K562 (cell line): ENCODE results near the gene ZSWIM3. TPM values are rescaled to one million over a fixed set of nuclear protein-coding genes. Genes with fewer than 3 reads are reported as not detected.
A peak's percentile ranks its signal among the peaks of the same experiment; 100 is the strongest.

Source experiments
- ADNP ChIP-seq: fragments of 200-800 bp; sonication (Bioruptor generic); IDR thresholded peaks from 2 replicates; pipeline ENCODE4 v1.6.1; 2016; ENCODE audit warnings: missing genetic modification characterization, missing compliant biosample characterization
- ATF1 ChIP-seq, 2 experiments: fragments of 450-650 bp in 1 of 2; IDR thresholded peaks; 2 replicates each; pipeline ENCODE4 v1.6.1; 2016; ENCODE audit warnings: missing compliant biosample characterization in 1 of 2, missing genetic modification characterization in 1 of 2
- CBFA2T3 ChIP-seq: fragments of 450-650 bp; IDR thresholded peaks from 2 replicates; pipeline ENCODE4 v1.6.1; 2017
- DPF2 ChIP-seq: fragments of 450-650 bp; IDR thresholded peaks from 2 replicates; pipeline ENCODE4 v1.6.1; 2016
- E2F3 ChIP-seq: fragments of 250-450 bp; sonication (Bioruptor Pico); IDR thresholded peaks from 2 replicates; pipeline ENCODE4 v1.4.0; 2020; ENCODE audit warnings: mild to moderate bottlenecking
- ELF2 ChIP-seq: fragments of 250-450 bp; sonication (Bioruptor Pico); IDR thresholded peaks from 2 replicates; pipeline ENCODE4 v1.5.0; 2021; ENCODE audit warnings: mild to moderate bottlenecking
- ETS1 ChIP-seq: conservative IDR thresholded peaks from 2 replicates; pipeline ENCODE4 v1.6.1; 2011; ENCODE audit warnings: low read depth, mild to moderate bottlenecking, low read length; ENCODE audit not compliant: control insufficient read depth
- FOSL1 ChIP-seq: fragments of 200-800 bp; sonication (Bioruptor generic); conservative IDR thresholded peaks from 2 replicates; pipeline ENCODE4 v1.6.1; 2016; ENCODE audit warnings: missing genetic modification characterization, missing compliant biosample characterization
- HEY1 ChIP-seq: fragments of 250-450 bp; sonication (Bioruptor Pico); IDR thresholded peaks from 2 replicates; pipeline ENCODE4 v1.5.0; 2020; ENCODE audit warnings: mild to moderate bottlenecking, moderate library complexity, borderline replicate concordance
- LCOR ChIP-seq: sonication (generic); formaldehyde crosslinking; IDR thresholded peaks from 2 replicates; pipeline ENCODE4 v1.8.0; 2022; ENCODE audit warnings: mild to moderate bottlenecking, missing genetic modification reagents
- MEIS2 ChIP-seq: fragments of 450-650 bp; IDR thresholded peaks from 2 replicates; pipeline ENCODE4 v1.6.1; 2014; ENCODE audit warnings: mild to moderate bottlenecking; ENCODE audit not compliant: partially characterized antibody
- NFRKB ChIP-seq: fragments of 450-650 bp; IDR thresholded peaks from 2 replicates; pipeline ENCODE4 v1.6.1; 2016; ENCODE audit warnings: low read depth
- SRSF3 ChIP-seq: fragments of 200-400 bp; formaldehyde crosslinking; IDR thresholded peaks from 2 replicates; pipeline ENCODE4 v1.6.1; 2016; ENCODE audit warnings: mild to moderate bottlenecking, low read length, moderate library complexity; ENCODE audit not compliant: insufficient read depth
- TCF7L2 ChIP-seq: fragments of 150-350 bp; IDR thresholded peaks from 2 replicates; pipeline ENCODE4 v1.6.1; 2016; ENCODE audit warnings: low read depth, mild to moderate bottlenecking, low read length, moderate library complexity
- TFAM ChIP-seq: fragments of 250-450 bp; sonication (Bioruptor Pico); conservative IDR thresholded peaks from 2 replicates; pipeline ENCODE4 v1.5.0; 2021; ENCODE audit warnings: mild to moderate bottlenecking, moderate library complexity
- U2AF2 ChIP-seq: fragments of 200-400 bp; formaldehyde crosslinking; optimal IDR thresholded peaks from 2 replicates; pipeline ENCODE3; 2017; ENCODE audit warnings: low read depth, mild to moderate bottlenecking, low read length
- ZNF140 ChIP-seq: fragments of 250-450 bp; sonication (Bioruptor Pico); IDR thresholded peaks from 2 replicates; pipeline ENCODE4 v1.8.0; 2021; ENCODE audit warnings: moderate library complexity, mild to moderate bottlenecking, inconsistent platforms
- ZNF24 ChIP-seq: fragments of 450-650 bp; IDR thresholded peaks from 2 replicates; pipeline ENCODE4 v1.6.1; 2016
- ZNF282 ChIP-seq: sonication (generic); formaldehyde crosslinking; IDR thresholded peaks from 2 replicates; pipeline ENCODE4 v1.8.1; 2023; ENCODE audit warnings: missing genetic modification reagents
- ZNF444 ChIP-seq: fragments of 250-450 bp; sonication (Bioruptor Pico); IDR thresholded peaks from 2 replicates; pipeline ENCODE4 v1.4.0; 2020; ENCODE audit warnings: mild to moderate bottlenecking, moderate library complexity
- ZNF511 ChIP-seq: sonication (generic); formaldehyde crosslinking; IDR thresholded peaks from 2 replicates; pipeline ENCODE4 v1.8.0; 2022; ENCODE audit warnings: mild to moderate bottlenecking, missing genetic modification reagents
- polyA plus RNA-seq, 8 experiments: library from polyadenylated mRNA; depleted of rRNA in 4 of 8; stranded (reverse) in 5 of 8; unstranded in 3 of 8; fragments of >200 nt; fragmentation: Nextera tagmentation in 2 of 8; fragmentation: Illumina TruSeq in 1 of 8; extraction: Ambion mirVana in 2 of 8; extraction: Trizol in 1 of 8; gene quantifications; 2 replicates each; pipeline versions ENCODE4 v1.2.1 to v1.2.3, GENCODE V29; 2011 to 2014; ENCODE audit warnings: inconsistent platforms in 1 of 8, missing spikeins in 1 of 8
- total RNA-seq, 7 experiments: library from RNA; depleted of rRNA in 6 of 7; stranded (reverse); fragments of >200 nt in 6 of 7; fragmentation: Illumina TruSeq in 2 of 7; extraction: Trizol in 2 of 7; gene quantifications; 2 replicates each; pipeline versions ENCODE4 v1.2.1 to v1.2.3, GENCODE V29; 2011 to 2021; ENCODE audit warnings: low replicate concordance in 1 of 7
- TF ChIP-seq, protein P1 (sequence below): sonication (generic); formaldehyde crosslinking; IDR thresholded peaks from 2 replicates; pipeline ENCODE4 v1.8.0; 2023; ENCODE audit warnings: missing genetic modification reagents, mild to moderate bottlenecking, borderline replicate concordance
- TF ChIP-seq, protein P2 (sequence below): fragments of 250-450 bp; sonication (Bioruptor Pico); IDR thresholded peaks from 2 replicates; pipeline ENCODE4 v1.8.0; 2021; ENCODE audit warnings: moderate library complexity, mild to moderate bottlenecking, inconsistent platforms

Gene ZSWIM3
- total and polyA plus RNA-seq, 9 of the 15 experiments (the other 6 are each of a cell fraction or from before 2014, with no cell fraction given): 1.7 to 4.3 (median 2.9) TPM

DNA sequence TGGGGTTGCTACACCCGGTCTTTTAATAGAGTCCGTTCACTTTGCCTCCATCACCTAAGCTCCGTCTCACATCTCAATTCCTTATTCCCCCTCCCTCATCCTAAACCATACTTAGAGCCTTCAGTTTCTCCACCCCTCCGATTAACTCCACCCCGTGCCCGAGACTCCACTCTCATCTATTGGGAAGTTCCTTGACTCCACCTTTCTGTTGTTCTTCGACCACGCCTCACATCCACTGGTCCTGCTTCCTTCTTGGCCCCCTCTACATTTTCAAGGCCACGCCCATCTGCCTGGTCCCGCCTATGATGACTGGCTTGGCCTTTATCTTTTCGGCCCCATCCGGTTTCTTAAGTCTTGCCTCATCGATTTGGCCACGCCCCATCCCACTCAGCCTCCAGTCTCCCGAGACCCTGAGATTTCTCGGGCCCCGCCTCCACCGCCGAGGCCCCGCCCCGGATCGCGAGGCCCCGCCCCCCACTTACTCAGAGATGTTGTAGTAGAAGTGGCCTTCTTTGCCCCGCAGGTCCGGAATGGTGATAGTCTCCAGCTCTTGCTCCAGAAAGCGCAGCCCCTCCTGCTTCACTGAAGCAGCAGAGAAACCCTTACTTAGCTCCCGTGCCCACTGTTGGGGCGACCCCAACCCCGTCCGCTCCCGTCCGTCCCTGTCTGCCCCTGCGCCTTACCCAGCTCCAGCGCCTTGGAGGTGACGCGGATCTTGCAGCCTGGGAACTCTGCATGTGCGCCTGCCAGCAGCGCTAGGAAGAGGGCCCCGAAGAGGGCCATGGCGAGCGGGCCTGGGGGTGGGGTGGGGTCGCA is 53.5 kb downstream of the ZSWIM3 start (continued):
- TF ChIP-seq ATF1 (CRISPR knock-in tag; IDR thresholded peaks at IDR 0.05) (no peak), ATF1 (tag; IDR thresholded peaks at IDR 0.05) (peak; percentile 32), FOSL1 (tag) (peak; percentile 77), E2F3 (CRISPR knock-in tag) (no peak), ZNF140 (CRISPR knock-in tag) (no peak), ZNF282 (CRISPR knock-in tag) (no peak), CBFA2T3 (no peak), ZNF444 (CRISPR knock-in tag) (no peak), ELF2 (CRISPR knock-in tag) (no peak), MEIS2 (peak; percentile 20), DPF2 (peak; percentile 84), LCOR (no peak), ZNF24 (no peak), TCF7L2 (no peak), U2AF2 (no peak), ZNF511 (CRISPR knock-in tag) (no peak), ADNP (tag) (no peak), HEY1 (CRISPR knock-in tag) (no peak), TFAM (no peak), ETS1 (no peak), SRSF3 (no peak), NFRKB (peak; percentile 69)
- TF ChIP-seq, protein P1, sequence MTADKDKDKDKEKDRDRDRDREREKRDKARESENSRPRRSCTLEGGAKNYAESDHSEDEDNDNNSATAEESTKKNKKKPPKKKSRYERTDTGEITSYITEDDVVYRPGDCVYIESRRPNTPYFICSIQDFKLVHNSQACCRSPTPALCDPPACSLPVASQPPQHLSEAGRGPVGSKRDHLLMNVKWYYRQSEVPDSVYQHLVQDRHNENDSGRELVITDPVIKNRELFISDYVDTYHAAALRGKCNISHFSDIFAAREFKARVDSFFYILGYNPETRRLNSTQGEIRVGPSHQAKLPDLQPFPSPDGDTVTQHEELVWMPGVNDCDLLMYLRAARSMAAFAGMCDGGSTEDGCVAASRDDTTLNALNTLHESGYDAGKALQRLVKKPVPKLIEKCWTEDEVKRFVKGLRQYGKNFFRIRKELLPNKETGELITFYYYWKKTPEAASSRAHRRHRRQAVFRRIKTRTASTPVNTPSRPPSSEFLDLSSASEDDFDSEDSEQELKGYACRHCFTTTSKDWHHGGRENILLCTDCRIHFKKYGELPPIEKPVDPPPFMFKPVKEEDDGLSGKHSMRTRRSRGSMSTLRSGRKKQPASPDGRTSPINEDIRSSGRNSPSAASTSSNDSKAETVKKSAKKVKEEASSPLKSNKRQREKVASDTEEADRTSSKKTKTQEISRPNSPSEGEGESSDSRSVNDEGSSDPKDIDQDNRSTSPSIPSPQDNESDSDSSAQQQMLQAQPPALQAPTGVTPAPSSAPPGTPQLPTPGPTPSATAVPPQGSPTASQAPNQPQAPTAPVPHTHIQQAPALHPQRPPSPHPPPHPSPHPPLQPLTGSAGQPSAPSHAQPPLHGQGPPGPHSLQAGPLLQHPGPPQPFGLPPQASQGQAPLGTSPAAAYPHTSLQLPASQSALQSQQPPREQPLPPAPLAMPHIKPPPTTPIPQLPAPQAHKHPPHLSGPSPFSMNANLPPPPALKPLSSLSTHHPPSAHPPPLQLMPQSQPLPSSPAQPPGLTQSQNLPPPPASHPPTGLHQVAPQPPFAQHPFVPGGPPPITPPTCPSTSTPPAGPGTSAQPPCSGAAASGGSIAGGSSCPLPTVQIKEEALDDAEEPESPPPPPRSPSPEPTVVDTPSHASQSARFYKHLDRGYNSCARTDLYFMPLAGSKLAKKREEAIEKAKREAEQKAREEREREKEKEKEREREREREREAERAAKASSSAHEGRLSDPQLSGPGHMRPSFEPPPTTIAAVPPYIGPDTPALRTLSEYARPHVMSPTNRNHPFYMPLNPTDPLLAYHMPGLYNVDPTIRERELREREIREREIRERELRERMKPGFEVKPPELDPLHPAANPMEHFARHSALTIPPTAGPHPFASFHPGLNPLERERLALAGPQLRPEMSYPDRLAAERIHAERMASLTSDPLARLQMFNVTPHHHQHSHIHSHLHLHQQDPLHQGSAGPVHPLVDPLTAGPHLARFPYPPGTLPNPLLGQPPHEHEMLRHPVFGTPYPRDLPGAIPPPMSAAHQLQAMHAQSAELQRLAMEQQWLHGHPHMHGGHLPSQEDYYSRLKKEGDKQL (CRISPR knock-in tag): no peak
- TF ChIP-seq, protein P2, sequence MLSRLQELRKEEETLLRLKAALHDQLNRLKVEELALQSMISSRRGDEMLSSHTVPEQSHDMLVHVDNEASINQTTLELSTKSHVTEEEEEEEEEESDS (CRISPR knock-in tag): no peak
